ENCODE results near the gene ZC3H14. TPM values are rescaled to one million over a fixed set of nuclear protein-coding genes. Genes with fewer than 3 reads are reported as not detected.

The ZC3H14 gene
- total and polyA plus RNA-seq, 10 of the 15 experiments (the other 5 are each of a cell fraction or from before 2014, with no cell fraction given), result 17.9 to 97.1 (median 47.6) TPM

DNA sequence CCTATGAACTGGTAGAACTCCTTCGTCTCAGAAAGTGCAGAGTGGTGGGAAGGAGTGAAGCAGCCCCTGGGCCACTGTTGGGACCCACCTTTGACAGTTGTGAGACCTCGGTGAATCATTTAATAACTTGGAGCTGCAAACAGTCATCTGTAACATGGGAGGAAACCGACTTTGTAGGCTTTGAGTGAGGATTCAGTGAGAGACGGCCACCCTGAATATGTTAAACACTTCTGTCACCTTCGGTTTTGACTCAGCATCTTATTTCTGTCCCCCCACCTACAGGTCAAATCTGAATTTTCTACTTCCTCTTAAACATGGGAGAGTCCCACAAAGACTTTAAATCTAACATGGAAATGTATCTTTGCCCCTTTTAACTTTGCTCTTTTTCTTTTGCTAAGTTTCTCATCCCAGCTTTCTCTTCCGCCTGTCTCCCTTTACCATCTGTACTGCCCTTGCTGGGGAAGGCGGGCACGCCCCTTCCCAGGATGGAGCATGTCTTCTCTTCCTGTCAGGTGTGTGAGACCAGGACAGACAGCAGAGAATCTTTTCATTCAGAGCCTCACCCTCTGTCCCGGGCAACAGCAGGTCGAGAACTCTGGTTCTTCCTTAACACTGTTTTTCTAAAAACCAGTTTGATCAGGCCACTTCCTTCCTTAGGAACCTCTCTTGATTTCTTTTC, 37.1 kb downstream of the ZC3H14 start (continued):
- TF ChIP-seq, protein P1, sequence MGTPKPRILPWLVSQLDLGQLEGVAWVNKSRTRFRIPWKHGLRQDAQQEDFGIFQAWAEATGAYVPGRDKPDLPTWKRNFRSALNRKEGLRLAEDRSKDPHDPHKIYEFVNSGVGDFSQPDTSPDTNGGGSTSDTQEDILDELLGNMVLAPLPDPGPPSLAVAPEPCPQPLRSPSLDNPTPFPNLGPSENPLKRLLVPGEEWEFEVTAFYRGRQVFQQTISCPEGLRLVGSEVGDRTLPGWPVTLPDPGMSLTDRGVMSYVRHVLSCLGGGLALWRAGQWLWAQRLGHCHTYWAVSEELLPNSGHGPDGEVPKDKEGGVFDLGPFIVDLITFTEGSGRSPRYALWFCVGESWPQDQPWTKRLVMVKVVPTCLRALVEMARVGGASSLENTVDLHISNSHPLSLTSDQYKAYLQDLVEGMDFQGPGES (IDR thresholded peaks at IDR 0.05), result no peak
- no peak for TF ChIP-seq YBX1 (IDR thresholded peaks at IDR 0.05)
- TF ChIP-seq MTA3 (IDR thresholded peaks at IDR 0.05; ENCODE audit: borderline replicate concordance, low read length), result peak; percentile 51
- TF ChIP-seq BACH1 (IDR thresholded peaks at IDR 0.05; ENCODE audit: borderline replicate concordance), result peak; percentile 74; the same call in 1 of the 2 replicates
- peak; percentile 83 for TF ChIP-seq RUNX3 (IDR thresholded peaks at IDR 0.05; ENCODE audit: low read length)
- TF ChIP-seq, protein P2, sequence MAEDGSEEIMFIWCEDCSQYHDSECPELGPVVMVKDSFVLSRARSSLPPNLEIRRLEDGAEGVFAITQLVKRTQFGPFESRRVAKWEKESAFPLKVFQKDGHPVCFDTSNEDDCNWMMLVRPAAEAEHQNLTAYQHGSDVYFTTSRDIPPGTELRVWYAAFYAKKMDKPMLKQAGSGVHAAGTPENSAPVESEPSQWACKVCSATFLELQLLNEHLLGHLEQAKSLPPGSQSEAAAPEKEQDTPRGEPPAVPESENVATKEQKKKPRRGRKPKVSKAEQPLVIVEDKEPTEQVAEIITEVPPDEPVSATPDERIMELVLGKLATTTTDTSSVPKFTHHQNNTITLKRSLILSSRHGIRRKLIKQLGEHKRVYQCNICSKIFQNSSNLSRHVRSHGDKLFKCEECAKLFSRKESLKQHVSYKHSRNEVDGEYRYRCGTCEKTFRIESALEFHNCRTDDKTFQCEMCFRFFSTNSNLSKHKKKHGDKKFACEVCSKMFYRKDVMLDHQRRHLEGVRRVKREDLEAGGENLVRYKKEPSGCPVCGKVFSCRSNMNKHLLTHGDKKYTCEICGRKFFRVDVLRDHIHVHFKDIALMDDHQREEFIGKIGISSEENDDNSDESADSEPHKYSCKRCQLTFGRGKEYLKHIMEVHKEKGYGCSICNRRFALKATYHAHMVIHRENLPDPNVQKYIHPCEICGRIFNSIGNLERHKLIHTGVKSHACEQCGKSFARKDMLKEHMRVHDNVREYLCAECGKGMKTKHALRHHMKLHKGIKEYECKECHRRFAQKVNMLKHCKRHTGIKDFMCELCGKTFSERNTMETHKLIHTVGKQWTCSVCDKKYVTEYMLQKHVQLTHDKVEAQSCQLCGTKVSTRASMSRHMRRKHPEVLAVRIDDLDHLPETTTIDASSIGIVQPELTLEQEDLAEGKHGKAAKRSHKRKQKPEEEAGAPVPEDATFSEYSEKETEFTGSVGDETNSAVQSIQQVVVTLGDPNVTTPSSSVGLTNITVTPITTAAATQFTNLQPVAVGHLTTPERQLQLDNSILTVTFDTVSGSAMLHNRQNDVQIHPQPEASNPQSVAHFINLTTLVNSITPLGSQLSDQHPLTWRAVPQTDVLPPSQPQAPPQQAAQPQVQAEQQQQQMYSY (CRISPR knock-in tag; IDR thresholded peaks at IDR 0.05), result no peak
- no peak for TF ChIP-seq RCOR1 (conservative IDR thresholded peaks at IDR 0.05; ENCODE audit: low read depth, low read length)
- TF ChIP-seq POLR2AphosphoS5 (IDR thresholded peaks at IDR 0.05; ENCODE audit: low read length), result no peak
- TF ChIP-seq TCF3 (IDR thresholded peaks at IDR 0.05; ENCODE audit: borderline replicate concordance, insufficient read depth, low read depth, low read length), result no peak
- TF ChIP-seq, protein P3, sequence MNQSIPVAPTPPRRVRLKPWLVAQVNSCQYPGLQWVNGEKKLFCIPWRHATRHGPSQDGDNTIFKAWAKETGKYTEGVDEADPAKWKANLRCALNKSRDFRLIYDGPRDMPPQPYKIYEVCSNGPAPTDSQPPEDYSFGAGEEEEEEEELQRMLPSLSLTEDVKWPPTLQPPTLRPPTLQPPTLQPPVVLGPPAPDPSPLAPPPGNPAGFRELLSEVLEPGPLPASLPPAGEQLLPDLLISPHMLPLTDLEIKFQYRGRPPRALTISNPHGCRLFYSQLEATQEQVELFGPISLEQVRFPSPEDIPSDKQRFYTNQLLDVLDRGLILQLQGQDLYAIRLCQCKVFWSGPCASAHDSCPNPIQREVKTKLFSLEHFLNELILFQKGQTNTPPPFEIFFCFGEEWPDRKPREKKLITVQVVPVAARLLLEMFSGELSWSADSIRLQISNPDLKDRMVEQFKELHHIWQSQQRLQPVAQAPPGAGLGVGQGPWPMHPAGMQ (IDR thresholded peaks at IDR 0.05; ENCODE audit: borderline replicate concordance), result no peak
- TF ChIP-seq CHD1 (IDR thresholded peaks at IDR 0.05; ENCODE audit: low read depth, low read length), result no peak
- TF ChIP-seq, protein P4, sequence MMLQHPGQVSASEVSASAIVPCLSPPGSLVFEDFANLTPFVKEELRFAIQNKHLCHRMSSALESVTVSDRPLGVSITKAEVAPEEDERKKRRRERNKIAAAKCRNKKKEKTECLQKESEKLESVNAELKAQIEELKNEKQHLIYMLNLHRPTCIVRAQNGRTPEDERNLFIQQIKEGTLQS (IDR thresholded peaks at IDR 0.05; ENCODE audit: borderline replicate concordance, extremely low read depth, low read depth, low read length), result no peak
- TF ChIP-seq, protein P5, sequence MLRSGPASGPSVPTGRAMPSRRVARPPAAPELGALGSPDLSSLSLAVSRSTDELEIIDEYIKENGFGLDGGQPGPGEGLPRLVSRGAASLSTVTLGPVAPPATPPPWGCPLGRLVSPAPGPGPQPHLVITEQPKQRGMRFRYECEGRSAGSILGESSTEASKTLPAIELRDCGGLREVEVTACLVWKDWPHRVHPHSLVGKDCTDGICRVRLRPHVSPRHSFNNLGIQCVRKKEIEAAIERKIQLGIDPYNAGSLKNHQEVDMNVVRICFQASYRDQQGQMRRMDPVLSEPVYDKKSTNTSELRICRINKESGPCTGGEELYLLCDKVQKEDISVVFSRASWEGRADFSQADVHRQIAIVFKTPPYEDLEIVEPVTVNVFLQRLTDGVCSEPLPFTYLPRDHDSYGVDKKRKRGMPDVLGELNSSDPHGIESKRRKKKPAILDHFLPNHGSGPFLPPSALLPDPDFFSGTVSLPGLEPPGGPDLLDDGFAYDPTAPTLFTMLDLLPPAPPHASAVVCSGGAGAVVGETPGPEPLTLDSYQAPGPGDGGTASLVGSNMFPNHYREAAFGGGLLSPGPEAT (IDR thresholded peaks at IDR 0.05; ENCODE audit: low read depth), result peak; percentile 74
- TF ChIP-seq CREM (IDR thresholded peaks at IDR 0.05; ENCODE audit: low read depth), result peak; percentile 89
- TF ChIP-seq EP300 (IDR thresholded peaks at IDR 0.05; ENCODE audit: borderline replicate concordance in 1 of 2, control insufficient read depth in 1 of 2, low read depth in 2 of 2, low read length in 2 of 2), result peak; percentile 30 to 89; a peak in 3 of 4 replicates
- TF ChIP-seq SMAD5 (IDR thresholded peaks at IDR 0.05; ENCODE audit: low read depth), result no peak
- no peak for TF ChIP-seq NFYA (IDR thresholded peaks at IDR 0.05; ENCODE audit: borderline replicate concordance, low read depth, low read length)
- TF ChIP-seq JUND (IDR thresholded peaks at IDR 0.05; ENCODE audit: low read depth, low read length), result peak; percentile 85; the same call in 1 of the 2 replicates
- no peak for TF ChIP-seq RAD51 (IDR thresholded peaks at IDR 0.05)
- TF ChIP-seq, protein P6, sequence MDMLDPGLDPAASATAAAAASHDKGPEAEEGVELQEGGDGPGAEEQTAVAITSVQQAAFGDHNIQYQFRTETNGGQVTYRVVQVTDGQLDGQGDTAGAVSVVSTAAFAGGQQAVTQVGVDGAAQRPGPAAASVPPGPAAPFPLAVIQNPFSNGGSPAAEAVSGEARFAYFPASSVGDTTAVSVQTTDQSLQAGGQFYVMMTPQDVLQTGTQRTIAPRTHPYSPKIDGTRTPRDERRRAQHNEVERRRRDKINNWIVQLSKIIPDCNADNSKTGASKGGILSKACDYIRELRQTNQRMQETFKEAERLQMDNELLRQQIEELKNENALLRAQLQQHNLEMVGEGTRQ (IDR thresholded peaks at IDR 0.05; ENCODE audit: borderline replicate concordance, low read depth, low read length), result no peak
- TF ChIP-seq NR2C2 (IDR thresholded peaks at IDR 0.05; ENCODE audit: borderline replicate concordance, control insufficient read depth, insufficient read length, low read depth), result no peak

Data from GM12878 (cell line).